B cell (primary cell): Measurements from ENCODE around the gene CCNDBP1. TPM values are rescaled to one million over a fixed set of nuclear protein-coding genes. Genes with fewer than 3 reads are reported as not detected.

Experiments
- ATAC-seq: fragments of 200-7000 bp; cut with Tn5 transposase; one replicate; pipeline ENCODE4 v1.10.0; 2021; ENCODE audit warnings: low read depth, mild to moderate bottlenecking, moderate number of reproducible peaks, moderate library complexity
- CTCF ChIA-PET: fragments of 350-600 bp; sonication (Branson Sonifier 250); formaldehyde crosslinking; loops from one replicate; lab custom pipeline; 2021; ENCODE audit warnings: antibody characterized with exemption, inconsistent platforms; lab: Charles Lee
- POLR2A ChIA-PET: fragments of 350-600 bp; sonication (Branson Sonifier 250); formaldehyde crosslinking; loops from one replicate; lab custom pipeline; 2021; ENCODE audit warnings: antibody characterized with exemption; lab: Charles Lee
- DNase-seq: peaks from one replicate; pipeline ENCODE4 v3.0.0; 2013
- H2AFZ ChIP-seq: 2 replicates; pipeline ENCODE4 v1.6.1; 2012; ENCODE audit warnings: mild to moderate bottlenecking, low read depth, low read length; ENCODE audit not compliant: insufficient read depth, poor library complexity, severe bottlenecking
- H3K27ac ChIP-seq, 2 donors: 1 replicate in 1 of 2; 2 replicates in 1 of 2; pipeline ENCODE4 v1.5.1; 2012 to 2013; ENCODE audit warnings: low read length in 2 of 2, mild to moderate bottlenecking in 2 of 2, moderate library complexity in 1 of 2
- H3K27me3 ChIP-seq, 4 experiments: fragments of 200-600 bp in 1 of 4; sonication (generic) in 1 of 4; replicated peaks in 1 of 4; 1 replicate in 2 of 4; 2 replicates in 2 of 4; pipeline versions ENCODE4 v1.6.1 to v1.7.0; 2013 to 2016; ENCODE audit warnings: low read length in 3 of 4, mild to moderate bottlenecking in 2 of 4, mixed read lengths in 1 of 4, moderate library complexity in 1 of 4; ENCODE audit not compliant: insufficient read depth in 4 of 4, control insufficient read depth in 3 of 4; ENCODE audit errors: control extremely low read depth in 1 of 4
- H3K36me3 ChIP-seq, 2 experiments: replicated peaks in 1 of 2; 1 replicate in 1 of 2; 2 replicates in 1 of 2; pipeline versions ENCODE4 v1.6.1 to v1.7.1; 2013; ENCODE audit warnings: low read length in 1 of 2; ENCODE audit not compliant: insufficient read depth in 2 of 2, control insufficient read depth in 1 of 2; ENCODE audit errors: control extremely low read depth in 1 of 2, extremely low read depth in 1 of 2
- H3K4me1 ChIP-seq, 2 donors: fragments of 200-600 bp in 1 of 2; sonication (generic) in 1 of 2; 1 replicate in 1 of 2; 2 replicates in 1 of 2; pipeline versions ENCODE4 v1.5.1 to v1.6.1; 2013 to 2017; ENCODE audit warnings: low read length in 2 of 2; ENCODE audit not compliant: control insufficient read depth in 2 of 2, insufficient read depth in 2 of 2
- H3K4me2 ChIP-seq: replicated peaks from 2 replicates; pipeline ENCODE3; 2012; ENCODE audit warnings: mild to moderate bottlenecking, low read depth, low read length; ENCODE audit not compliant: poor library complexity, severe bottlenecking
- H3K4me3 ChIP-seq, 5 experiments: fragments of 200-600 bp in 1 of 5; sonication (generic) in 1 of 5; 1 replicate in 3 of 5; 2 replicates in 2 of 5; pipeline versions ENCODE4 v1.5.1 to v1.7.0; 2011 to 2016; ENCODE audit warnings: low read length in 4 of 5, mild to moderate bottlenecking in 4 of 5, low read depth in 2 of 5, control low read depth in 1 of 5, moderate library complexity in 1 of 5; ENCODE audit not compliant: insufficient read depth in 1 of 5; ENCODE audit errors: control extremely low read depth in 1 of 5, extremely low read depth in 1 of 5
- H3K79me2 ChIP-seq: fragments of 200-600 bp; sonication (generic); one replicate; pipeline ENCODE4 v1.6.0; 2016; ENCODE audit warnings: low read length; ENCODE audit not compliant: control insufficient read depth, insufficient read depth
- H3K9ac ChIP-seq: fragments of 200-600 bp; sonication (generic); 2 replicates; pipeline ENCODE4 v1.6.1; 2017; ENCODE audit warnings: mild to moderate bottlenecking, low read length, moderate library complexity
- H3K9me3 ChIP-seq, 3 donors: one replicate each; pipeline versions ENCODE4 v1.6.1 to v1.7.1; 2013; ENCODE audit warnings: low read length in 2 of 3; ENCODE audit not compliant: control insufficient read depth in 2 of 3, insufficient read depth in 1 of 3; ENCODE audit errors: control extremely low read depth in 1 of 3
- H4K20me1 ChIP-seq: 2 replicates; pipeline ENCODE4 v1.6.0; 2012; ENCODE audit warnings: mild to moderate bottlenecking, low read length; ENCODE audit not compliant: insufficient read depth, control insufficient read depth, poor library complexity, severe bottlenecking
- H3K27ac Mint-ChIP-seq: one replicate; pipeline ENCODE4 v1.8.0; 2021; ENCODE audit warnings: mixed read lengths
- H3K27me3 Mint-ChIP-seq: one replicate; pipeline ENCODE4 v1.8.0; 2021; ENCODE audit warnings: mixed read lengths
- H3K4me1 Mint-ChIP-seq: one replicate; pipeline ENCODE4 v1.8.0; 2021; ENCODE audit warnings: mixed read lengths
- H3K4me3 Mint-ChIP-seq: one replicate; pipeline ENCODE4 v1.8.0; 2021; ENCODE audit warnings: mixed read lengths
- H3K9me3 Mint-ChIP-seq: one replicate; pipeline ENCODE4 v1.8.0; 2022; ENCODE audit warnings: mixed read lengths; ENCODE audit not compliant: insufficient read depth
- CTCF ChIP-seq: fragments of 200-600 bp; IDR thresholded peaks from one replicate; pipeline ENCODE4 v1.8.0; 2022; ENCODE audit warnings: antibody characterized with exemption, mild to moderate bottlenecking
- EZH2 ChIP-seq: IDR thresholded peaks from 2 replicates; pipeline ENCODE4 v1.6.1; 2012; ENCODE audit warnings: borderline replicate concordance, low read depth, mild to moderate bottlenecking, moderate library complexity, low read length; ENCODE audit not compliant: insufficient read depth, poor library complexity, severe bottlenecking
- WGBS: methylation state at CpG from one replicate; pipeline ENCODE4 v1.1.5; 2013; ENCODE audit warnings: missing lambda C conversion rate; ENCODE audit not compliant: insufficient coverage; 5-methylcytosine and 5-hydroxymethylcytosine counted together
- intact Hi-C: fragments of 100-400 bp; cut with micrococcal nuclease; formaldehyde crosslinking; loops from one replicate; pipeline ENCODE4 v1.10.0; 2022
- polyA plus RNA-seq: library from polyadenylated mRNA; depleted of rRNA; stranded (reverse); fragments of >200 nt; gene quantifications from 2 replicates; pipeline ENCODE4 v1.2.3, GENCODE V29; 2012
- total RNA-seq, 2 donors: library from RNA; stranded (reverse); fragments of 120-200 nt in 1 of 2; gene quantifications; 1 replicate in 1 of 2; 2 replicates in 1 of 2; pipeline versions ENCODE4 v1.2.3 to v1.2.4, GENCODE V29; 2013 to 2022

The CCNDBP1 gene
- total and polyA plus RNA-seq, 2 donors (not counting 1 experiment from before 2014, with no cell fraction given), result 111 to 113 TPM

GRCh38 chr15:43241100-43241499 lies 55.9 kb downstream of the CCNDBP1 start:
- Histone ChIP-seq H3K36me3 (no peaks in the 10 kb centered on the region), H2AFZ (no peak overlapping the region), H3K79me2 (no peaks in the 10 kb centered on the region), H3K4me1 (peaks cover 0 to 4% of the 10 kb centered on the region in 2 donors), H3K4me2 (no peak overlapping the region), H3K27me3 (peaks cover 0 to 11% (median 3%) of the 10 kb centered on the region in 4 experiments), H3K9me3 (no peaks in the 10 kb centered on the region), H3K4me3 (no peak overlapping the region), H4K20me1 (no peaks in the 10 kb centered on the region), H3K27ac (no peak overlapping the region), H3K9ac (no peak overlapping the region)
- Mint-ChIP-seq H3K4me3 (no peak overlapping the region), H3K27ac (no peak overlapping the region), H3K9me3 (no peaks in the 10 kb centered on the region), H3K27me3 (peaks cover 21% of the 10 kb centered on the region), H3K4me1 (peaks cover 2% of the 10 kb centered on the region)
- POLR2A ChIA-PET, result no interaction called here
- intact Hi-C loops, result no loop called here
- WGBS, result 67% methylated on average over 1 of the region's 1 CpG
- CTCF ChIA-PET, result interaction anchor here (1.2 to 2.0 kb wide), 2 partner anchors 16 to 44 kb away, joined by 3 to 8 read pairs; no protein-coding TSS in a partner anchor
- no peak for ATAC-seq
- DNase-seq, result no peak
- TF ChIP-seq EZH2 (no peak), CTCF (no peak)

- POLR2A ChIA-PET, result no interaction called here
- no peak overlapping the region for H3K27ac ChIP-seq
- H3K9me3 ChIP-seq, result no peaks in the 10 kb centered on the region
- Mint-ChIP-seq H3K4me3 (no peak overlapping the region), H3K27me3 (peaks cover 19% of the 10 kb centered on the region), H3K9me3 (no peaks in the 10 kb centered on the region), H3K27ac (no peak overlapping the region), H3K4me1 (no peaks in the 10 kb centered on the region)
- no peaks in the 10 kb centered on the region for H3K79me2 ChIP-seq
- no peaks in the 10 kb centered on the region for H3K4me1 ChIP-seq
- H3K27me3 ChIP-seq, result peaks cover 0 to 9% (median 3%) of the 10 kb centered on the region in 4 experiments
- H4K20me1 ChIP-seq, result no peaks in the 10 kb centered on the region
- no peaks in the 10 kb centered on the region for H3K36me3 ChIP-seq
- H3K9ac ChIP-seq, result no peak overlapping the region
- no peak for ATAC-seq
- CTCF ChIA-PET, result interaction anchor here (0.6 to 2.0 kb wide), 3 partner anchors 17 to 1882 kb away, joined by 3 to 8 read pairs (median 4); no protein-coding TSS in a partner anchor
- intact Hi-C loops, result no loop called here
- H2AFZ ChIP-seq, result no peak overlapping the region
- TF ChIP-seq CTCF (no peak), EZH2 (no peak)
- WGBS, result 95% methylated on average over 4 of the region's 5 CpGs
- H3K4me3 ChIP-seq, result no peak overlapping the region
- DNase-seq, result no peak
- H3K4me2 ChIP-seq, result no peak overlapping the region
Measured at GRCh38 chr15:43242616-43243015, 57.4 kb downstream of the CCNDBP1 start.
